Activated naive CD4-positive, alpha-beta T cell treated with anti-CD3 and anti-CD28 coated beads, Interleukin-2, amount 10 ng/mL, durations not matched to agents 7 days and 5 days (primary cell): Measurements from ENCODE around the gene MVB12B.
A peak's percentile ranks its signal among the peaks of the same experiment; 100 is the strongest.

ENCODE experiments used
- CTCF ChIA-PET: fragments of 350-600 bp; sonication (Branson Sonifier 250); formaldehyde crosslinking; loops from one replicate; lab custom pipeline; 2021; ENCODE audit warnings: antibody characterized with exemption; lab: Charles Lee
- DNase-seq: peaks from one replicate; pipeline ENCODE4 v3.0.0-alpha.2; 2020
- H3K27ac Mint-ChIP-seq: one replicate; pipeline ENCODE4 v1.8.0; 2021; ENCODE audit warnings: mild to moderate bottlenecking, moderate library complexity, mixed read lengths
- H3K27me3 Mint-ChIP-seq: one replicate; pipeline ENCODE4 v1.8.0; 2021; ENCODE audit warnings: mild to moderate bottlenecking, mixed read lengths
- H3K36me3 Mint-ChIP-seq: one replicate; pipeline ENCODE4 v1.8.0; 2021; ENCODE audit warnings: mixed read lengths
- H3K4me1 Mint-ChIP-seq: one replicate; pipeline ENCODE4 v1.8.0; 2021; ENCODE audit warnings: mixed read lengths
- H3K4me3 Mint-ChIP-seq: one replicate; pipeline ENCODE4 v1.8.0; 2021; ENCODE audit warnings: mild to moderate bottlenecking, moderate library complexity, mixed read lengths
- H3K9me3 Mint-ChIP-seq: one replicate; pipeline ENCODE4 v1.8.0; 2021; ENCODE audit warnings: mixed read lengths

Gene MVB12B

GRCh38 chr9:126508928-126509327 is 182.3 kb downstream of the MVB12B start:
- H3K27ac Mint-ChIP-seq = no peak overlapping the region
- no peaks in the 10 kb centered on the region for H3K4me1 Mint-ChIP-seq
- no peaks in the 10 kb centered on the region for H3K9me3 Mint-ChIP-seq
- H3K36me3 Mint-ChIP-seq = no peaks in the 10 kb centered on the region
- DNase-seq = no peak
- CTCF ChIA-PET = interaction anchor here (1.3 kb wide), 1 partner anchor 10 kb away, joined by 3 read pairs; no protein-coding TSS in a partner anchor
- H3K4me3 Mint-ChIP-seq = no peak overlapping the region
- H3K27me3 Mint-ChIP-seq = peaks cover 45% of the 10 kb centered on the region

GRCh38 chr9:126509718-126510117 is 183.1 kb downstream of the MVB12B start:
- CTCF ChIA-PET = no interaction called here
- H3K36me3 Mint-ChIP-seq = no peaks in the 10 kb centered on the region
- no peaks in the 10 kb centered on the region for H3K4me1 Mint-ChIP-seq
- H3K4me3 Mint-ChIP-seq = no peak overlapping the region
- H3K27ac Mint-ChIP-seq = no peak overlapping the region
- DNase-seq = peak; percentile 7
- peaks cover 51% of the 10 kb centered on the region for H3K27me3 Mint-ChIP-seq
- no peaks in the 10 kb centered on the region for H3K9me3 Mint-ChIP-seq

GRCh38 chr9:126510564-126510963 is 183.9 kb downstream of the MVB12B start:
- H3K27ac Mint-ChIP-seq = no peak overlapping the region
- peaks cover 59% of the 10 kb centered on the region for H3K27me3 Mint-ChIP-seq
- CTCF ChIA-PET = interaction anchor here (2.1 kb wide), 1 partner anchor 48 kb away, joined by 8 read pairs; no protein-coding TSS in a partner anchor
- no peak for DNase-seq
- no peaks in the 10 kb centered on the region for H3K9me3 Mint-ChIP-seq
- H3K4me3 Mint-ChIP-seq = no peak overlapping the region
- H3K36me3 Mint-ChIP-seq = no peaks in the 10 kb centered on the region
- no peaks in the 10 kb centered on the region for H3K4me1 Mint-ChIP-seq

DNA sequence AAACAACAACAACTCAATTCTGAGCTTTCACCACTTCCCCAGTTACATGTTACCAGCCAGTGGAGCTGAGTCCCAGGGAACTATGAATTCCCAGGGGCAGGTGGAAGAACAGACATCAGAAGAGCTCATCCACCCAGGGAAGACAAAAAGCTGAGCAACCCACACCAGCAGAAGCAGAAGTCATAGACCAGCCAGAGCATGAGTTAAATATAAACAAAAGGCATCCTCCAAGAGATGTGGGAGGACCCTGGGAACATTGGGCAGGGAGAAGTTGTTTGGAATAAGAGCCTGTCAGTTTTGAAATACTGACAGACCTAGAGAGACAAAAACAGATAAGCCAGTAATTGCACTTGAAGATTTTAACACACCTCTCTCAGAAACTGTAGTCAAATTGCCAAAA is 184.8 kb downstream of the MVB12B start:
- CTCF ChIA-PET = interaction anchor here (2.1 kb wide), 1 partner anchor 47 kb away, joined by 8 read pairs; no protein-coding TSS in a partner anchor
- H3K4me3 Mint-ChIP-seq = no peak overlapping the region

DNA sequence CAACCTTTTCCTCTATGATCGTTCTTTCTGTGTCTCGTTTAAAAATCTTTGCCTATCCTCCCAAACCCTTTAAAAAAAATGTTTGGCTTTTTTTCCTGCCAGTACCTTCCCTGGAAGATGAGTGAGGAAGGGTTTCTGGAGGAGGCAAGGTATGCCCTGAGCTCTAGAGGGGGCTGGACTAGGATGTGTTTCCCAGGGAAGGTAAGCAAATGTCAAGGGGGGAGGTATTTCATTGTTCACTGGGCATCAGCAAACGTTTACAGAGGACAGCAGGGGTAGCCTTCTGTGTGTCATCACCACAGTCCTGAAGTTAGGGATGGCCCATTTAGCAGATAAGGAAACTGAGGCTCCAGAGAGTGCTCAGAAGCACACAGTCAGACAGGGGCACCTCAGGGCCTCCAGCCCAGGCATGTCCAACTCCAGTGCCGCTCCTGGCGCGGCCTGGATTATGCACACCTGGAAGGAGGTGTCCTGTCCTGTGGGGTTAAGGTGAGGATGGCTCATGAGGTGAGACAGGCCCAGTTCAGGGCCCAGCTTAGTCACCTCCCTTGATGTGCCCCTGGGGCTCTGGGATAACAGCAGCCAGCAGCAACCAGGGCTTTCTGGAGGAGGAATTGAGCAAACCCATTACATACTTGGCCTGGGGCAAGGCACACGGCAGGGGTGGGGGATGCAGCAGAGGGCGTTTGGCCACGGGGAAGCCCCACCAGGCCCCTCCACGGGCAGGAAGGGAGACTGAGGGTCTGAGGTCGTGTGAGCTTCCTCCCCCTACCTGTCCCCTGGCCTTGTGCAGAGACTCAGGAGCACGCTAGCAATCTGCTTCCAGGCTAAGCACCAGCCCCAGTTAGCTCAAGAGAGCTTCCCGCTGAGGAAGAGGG is 186.8 kb downstream of the MVB12B start:
- Mint-ChIP-seq H3K9me3 (no peaks in the 10 kb centered on the region), H3K4me1 (peaks cover 19% of the 10 kb centered on the region), H3K36me3 (no peaks in the 10 kb centered on the region), H3K27ac (no peak overlapping the region), H3K4me3 (no peak overlapping the region), H3K27me3 (peaks cover 88% of the 10 kb centered on the region)
- CTCF ChIA-PET = interaction anchor here (0.6 to 2.1 kb wide), 4 partner anchors 12 to 345 kb away, joined by 3 to 12 read pairs (median 5); no protein-coding TSS in a partner anchor
- no peak for DNase-seq

More for the DNA sequence above, 184.8 kb downstream of the MVB12B start:
- no peak for DNase-seq
- H3K27me3 Mint-ChIP-seq = peaks cover 68% of the 10 kb centered on the region
- no peaks in the 10 kb centered on the region for H3K9me3 Mint-ChIP-seq
- H3K27ac Mint-ChIP-seq = no peak overlapping the region
- H3K36me3 Mint-ChIP-seq = no peaks in the 10 kb centered on the region
- peaks cover 2% of the 10 kb centered on the region for H3K4me1 Mint-ChIP-seq

- no peaks in the 10 kb centered on the region for H3K36me3 Mint-ChIP-seq
- H3K27me3 Mint-ChIP-seq = peaks cover 95% of the 10 kb centered on the region
- H3K27ac Mint-ChIP-seq = no peak overlapping the region
- H3K4me1 Mint-ChIP-seq = peaks cover 19% of the 10 kb centered on the region
- CTCF ChIA-PET = interaction anchor here (1.6 to 2.1 kb wide), 3 partner anchors 11 to 43 kb away, joined by 5 to 12 read pairs (median 5); no protein-coding TSS in a partner anchor
- no peak overlapping the region for H3K4me3 Mint-ChIP-seq
- no peaks in the 10 kb centered on the region for H3K9me3 Mint-ChIP-seq
- peak; percentile 63 for DNase-seq
Observed at GRCh38 chr9:126514037-126514821, 187.6 kb downstream of the MVB12B start.

- no peaks in the 10 kb centered on the region for H3K9me3 Mint-ChIP-seq
- no peak overlapping the region for H3K4me3 Mint-ChIP-seq
- H3K27me3 Mint-ChIP-seq = peaks cover 96% of the 10 kb centered on the region
- no peak overlapping the region for H3K27ac Mint-ChIP-seq
- H3K36me3 Mint-ChIP-seq = no peaks in the 10 kb centered on the region
- CTCF ChIA-PET = interaction anchor here (0.6 to 2.1 kb wide), 4 partner anchors 10 to 42 kb away, joined by 3 to 12 read pairs (median 4); no protein-coding TSS in a partner anchor
- no peak for DNase-seq
- H3K4me1 Mint-ChIP-seq = peaks cover 19% of the 10 kb centered on the region
Observed at GRCh38 chr9:126515001-126515872, 188.6 kb downstream of the MVB12B start.

GRCh38 chr9:126515873-126516505 is 189.4 kb downstream of the MVB12B start:
- peaks cover 19% of the 10 kb centered on the region for H3K4me1 Mint-ChIP-seq
- peaks cover 93% of the 10 kb centered on the region for H3K27me3 Mint-ChIP-seq
- no peak overlapping the region for H3K27ac Mint-ChIP-seq
- no peak overlapping the region for H3K4me3 Mint-ChIP-seq
- no peak for DNase-seq
- H3K36me3 Mint-ChIP-seq = no peaks in the 10 kb centered on the region
- CTCF ChIA-PET = interaction anchor here (0.8 to 1.5 kb wide), 3 partner anchors 14 to 42 kb away, joined by 3 to 5 read pairs (median 3); no protein-coding TSS in a partner anchor
- no peaks in the 10 kb centered on the region for H3K9me3 Mint-ChIP-seq

- H3K27me3 Mint-ChIP-seq = peaks cover 93% of the 10 kb centered on the region
Observed at GRCh38 chr9:126516561-126516935, 189.9 kb downstream of the MVB12B start.

DNA sequence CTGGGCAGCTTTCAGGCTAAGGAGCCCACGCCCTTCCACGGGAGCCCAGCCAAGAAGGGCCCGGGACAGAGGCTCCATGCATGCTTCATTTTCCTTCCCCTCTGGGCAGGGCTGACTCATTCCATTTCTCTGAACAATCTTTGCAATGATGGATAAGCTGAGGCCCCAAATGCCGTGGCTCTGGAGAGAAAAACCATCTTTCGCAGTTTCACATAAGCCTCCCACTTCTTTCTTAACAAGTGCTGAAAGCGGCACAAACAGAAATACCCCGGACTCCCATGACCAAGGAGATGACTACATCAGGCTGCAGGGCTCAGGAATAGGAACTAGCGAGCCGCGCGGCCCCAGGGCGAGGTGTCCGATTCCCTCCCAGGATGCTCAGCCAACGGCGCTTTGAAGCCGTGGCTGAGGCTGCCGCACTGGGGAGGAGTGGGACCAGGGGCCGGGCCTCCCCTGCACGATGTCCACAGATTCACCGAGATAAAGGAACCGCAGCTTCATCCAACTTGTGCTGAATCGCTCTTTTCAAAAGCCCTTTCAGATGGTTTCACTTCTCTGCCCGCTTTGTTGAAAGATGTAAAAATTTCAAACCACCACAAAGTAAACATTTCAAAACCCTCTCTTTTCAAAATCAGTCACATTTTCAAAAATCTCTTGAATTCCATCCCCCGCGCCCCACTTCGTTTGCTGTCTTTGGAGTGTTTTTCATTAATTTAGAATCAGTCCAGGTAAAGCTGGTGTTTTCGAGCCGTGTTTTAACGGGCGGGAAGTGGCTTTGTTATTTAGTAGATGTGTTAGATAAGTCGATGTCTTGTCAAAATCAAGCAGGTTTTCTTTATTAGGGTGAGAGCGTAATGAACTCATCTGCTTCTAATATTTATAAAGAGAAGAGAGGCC is 190.6 kb downstream of the MVB12B start:
- Mint-ChIP-seq H3K9me3 (no peaks in the 10 kb centered on the region), H3K4me1 (peaks cover 19% of the 10 kb centered on the region), H3K27me3 (peaks cover 93% of the 10 kb centered on the region), H3K4me3 (peak overlapping the region; percentile 67), H3K27ac (peak overlapping the region; percentile 38), H3K36me3 (no peaks in the 10 kb centered on the region)
- DNase-seq = peak; percentile 62
- CTCF ChIA-PET = interaction anchor here (0.7 to 1.5 kb wide), 7 partner anchors 8 to 215 kb away, joined by 3 to 5 read pairs (median 3); no protein-coding TSS in a partner anchor

More at GRCh38 chr9:126516561-126516935, 189.9 kb downstream of the MVB12B start:
- Mint-ChIP-seq H3K36me3 (no peaks in the 10 kb centered on the region), H3K9me3 (no peaks in the 10 kb centered on the region), H3K4me3 (peak overlapping the region; percentile 67), H3K4me1 (peaks cover 19% of the 10 kb centered on the region), H3K27ac (peak overlapping the region; percentile 8)
- CTCF ChIA-PET = interaction anchor here (0.7 to 1.5 kb wide), 5 partner anchors 9 to 118 kb away, joined by 3 to 5 read pairs (median 3); no protein-coding TSS in a partner anchor
- no peak for DNase-seq

- Mint-ChIP-seq H3K27me3 (peaks cover 93% of the 10 kb centered on the region), H3K9me3 (no peaks in the 10 kb centered on the region), H3K4me3 (peak overlapping the region; percentile 67), H3K27ac (no peak overlapping the region), H3K4me1 (peaks cover 20% of the 10 kb centered on the region), H3K36me3 (no peaks in the 10 kb centered on the region)
- CTCF ChIA-PET = interaction anchor here (1.0 to 1.4 kb wide), 4 partner anchors 16 to 215 kb away, joined by 3 to 5 read pairs (median 4); no protein-coding TSS in a partner anchor
- no peak for DNase-seq
Observed at GRCh38 chr9:126517833-126518356, 191.3 kb downstream of the MVB12B start.

GRCh38 chr9:126518763-126519162 is 192.1 kb downstream of the MVB12B start:
- Mint-ChIP-seq H3K27ac (no peak overlapping the region), H3K4me3 (no peak overlapping the region), H3K9me3 (no peaks in the 10 kb centered on the region), H3K27me3 (peaks cover 93% of the 10 kb centered on the region), H3K36me3 (no peaks in the 10 kb centered on the region), H3K4me1 (peaks cover 27% of the 10 kb centered on the region)
- CTCF ChIA-PET = interaction anchor here (1.0 to 1.2 kb wide), 2 partner anchors 20 to 216 kb away, joined by 3 to 5 read pairs; no protein-coding TSS in a partner anchor
- no peak for DNase-seq
